ENCODE results near the gene SIGLECL1. TPM values are rescaled to one million over a fixed set of nuclear protein-coding genes. Genes with fewer than 3 reads are reported as not detected.
"Not testable (repeated sequence)": the region's sequence is repeated elsewhere in the genome, so short reads cannot be mapped to it uniquely, and the experiment has no call there.

The SIGLECL1 gene
- total RNA-seq, 1 donor from 2014 or later = not detected

DNA sequence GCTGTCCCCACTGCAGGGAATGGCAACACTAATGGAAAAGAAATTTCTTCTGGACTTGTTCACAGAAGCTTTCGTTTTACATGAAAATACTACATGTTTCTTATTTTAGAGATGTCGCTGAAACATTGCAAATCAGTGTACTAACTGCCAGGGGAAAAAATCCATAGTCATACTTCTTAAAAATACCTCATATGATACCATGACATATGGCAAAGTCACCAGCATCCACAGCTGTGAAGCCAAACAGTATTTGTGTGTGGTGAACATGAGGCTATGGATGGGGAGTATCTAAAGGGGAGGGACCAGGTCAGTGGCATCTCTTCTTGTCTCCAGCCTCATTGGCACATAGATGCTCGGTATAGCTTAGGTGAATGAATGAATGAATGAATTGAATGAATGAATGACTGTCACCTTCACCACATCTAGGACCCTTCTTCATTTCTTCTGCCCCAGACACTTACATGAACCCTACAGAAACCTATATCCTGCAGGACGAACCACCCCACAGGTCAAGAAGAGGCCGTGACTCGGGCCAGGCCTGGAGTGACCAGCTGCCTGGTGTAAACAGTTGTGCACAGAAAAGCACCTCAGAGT, 40.6 kb upstream of the SIGLECL1 start:
- H3K36me3 Mint-ChIP-seq = no peaks in the 10 kb centered on the region
- H3K9me3 Mint-ChIP-seq = peaks cover under 1% of the 10 kb centered on the region
- no peak overlapping the region for H3K27ac Mint-ChIP-seq
- peaks cover 7% of the 10 kb centered on the region for H3K27me3 Mint-ChIP-seq (ENCODE audit: low read depth)
- H3K4me3 Mint-ChIP-seq = no peak overlapping the region
- TF ChIP-seq, protein P1, sequence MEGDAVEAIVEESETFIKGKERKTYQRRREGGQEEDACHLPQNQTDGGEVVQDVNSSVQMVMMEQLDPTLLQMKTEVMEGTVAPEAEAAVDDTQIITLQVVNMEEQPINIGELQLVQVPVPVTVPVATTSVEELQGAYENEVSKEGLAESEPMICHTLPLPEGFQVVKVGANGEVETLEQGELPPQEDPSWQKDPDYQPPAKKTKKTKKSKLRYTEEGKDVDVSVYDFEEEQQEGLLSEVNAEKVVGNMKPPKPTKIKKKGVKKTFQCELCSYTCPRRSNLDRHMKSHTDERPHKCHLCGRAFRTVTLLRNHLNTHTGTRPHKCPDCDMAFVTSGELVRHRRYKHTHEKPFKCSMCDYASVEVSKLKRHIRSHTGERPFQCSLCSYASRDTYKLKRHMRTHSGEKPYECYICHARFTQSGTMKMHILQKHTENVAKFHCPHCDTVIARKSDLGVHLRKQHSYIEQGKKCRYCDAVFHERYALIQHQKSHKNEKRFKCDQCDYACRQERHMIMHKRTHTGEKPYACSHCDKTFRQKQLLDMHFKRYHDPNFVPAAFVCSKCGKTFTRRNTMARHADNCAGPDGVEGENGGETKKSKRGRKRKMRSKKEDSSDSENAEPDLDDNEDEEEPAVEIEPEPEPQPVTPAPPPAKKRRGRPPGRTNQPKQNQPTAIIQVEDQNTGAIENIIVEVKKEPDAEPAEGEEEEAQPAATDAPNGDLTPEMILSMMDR (IDR thresholded peaks at IDR 0.05; ENCODE audit: unreplicated experiment) = no peak
- no peak for DNase-seq (ENCODE audit: low spot score in 2 of 2, unreplicated experiment in 2 of 2)
- no peaks in the 10 kb centered on the region for H3K4me1 Mint-ChIP-seq

DNA sequence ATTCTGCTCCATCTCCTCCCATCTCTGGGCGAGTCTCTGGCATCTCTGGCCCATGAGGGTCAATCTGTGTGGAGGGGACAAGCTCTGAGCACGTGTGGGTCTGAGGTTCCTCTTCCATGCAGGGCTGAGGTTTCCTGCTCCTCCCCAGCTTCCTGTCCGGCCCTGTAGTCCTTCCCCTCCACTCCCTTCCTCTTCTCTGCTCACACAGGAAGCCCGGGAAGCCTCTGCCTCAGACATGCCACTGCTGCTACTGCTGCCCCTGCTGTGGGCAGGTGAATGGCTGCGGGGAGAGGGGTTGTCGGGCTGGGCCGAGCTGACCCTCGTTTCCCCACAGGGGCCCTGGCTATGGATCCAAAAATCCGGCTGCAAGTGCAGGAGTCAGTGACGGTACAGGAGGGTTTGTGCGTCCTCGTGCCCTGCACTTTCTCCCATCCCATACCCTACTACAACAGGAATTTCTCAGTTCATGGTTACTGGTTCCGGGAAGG, 40.0 kb upstream of the SIGLECL1 start:
- not testable (repeated sequence) for H3K27me3 Mint-ChIP-seq (ENCODE audit: low read depth)

DNA sequence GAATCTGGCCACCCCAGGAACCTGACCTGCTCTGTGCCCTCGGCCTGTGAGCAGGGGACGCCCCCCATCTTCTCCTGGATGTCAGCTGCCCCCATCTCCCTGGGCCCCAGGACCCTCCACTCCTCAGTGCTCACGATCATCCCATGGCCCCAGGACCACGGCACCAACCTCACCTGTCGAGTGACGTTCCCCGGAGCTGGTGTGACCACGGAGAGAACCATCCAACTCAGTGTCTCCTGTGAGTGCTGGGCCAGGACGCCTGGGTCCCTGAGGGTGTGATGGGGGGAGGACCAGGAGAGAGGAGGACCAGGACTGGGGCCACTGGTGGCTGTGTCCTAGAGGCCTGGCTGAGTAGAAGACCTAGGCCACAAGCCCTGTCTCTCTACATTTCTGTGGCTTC, 39.0 kb upstream of the SIGLECL1 start:
- Mint-ChIP-seq H3K36me3 (no peaks in the 10 kb centered on the region), H3K27ac (no peak overlapping the region), H3K4me1 (no peaks in the 10 kb centered on the region), H3K4me3 (no peak overlapping the region), H3K9me3 (peaks cover 12% of the 10 kb centered on the region), H3K27me3 (ENCODE audit: low read depth) (peaks cover 6% of the 10 kb centered on the region)
- TF ChIP-seq, protein P1 (IDR thresholded peaks at IDR 0.05; ENCODE audit: unreplicated experiment) = no peak
- no peak for DNase-seq (ENCODE audit: low spot score in 2 of 2, unreplicated experiment in 2 of 2)

More for the DNA sequence above, 40.0 kb upstream of the SIGLECL1 start:
- not testable (repeated sequence) for H3K4me3 Mint-ChIP-seq; DNase-seq (ENCODE audit: low spot score in 2 of 2, unreplicated experiment in 2 of 2); H3K9me3 Mint-ChIP-seq; H3K36me3 Mint-ChIP-seq; H3K4me1 Mint-ChIP-seq; H3K27ac Mint-ChIP-seq

DNA sequence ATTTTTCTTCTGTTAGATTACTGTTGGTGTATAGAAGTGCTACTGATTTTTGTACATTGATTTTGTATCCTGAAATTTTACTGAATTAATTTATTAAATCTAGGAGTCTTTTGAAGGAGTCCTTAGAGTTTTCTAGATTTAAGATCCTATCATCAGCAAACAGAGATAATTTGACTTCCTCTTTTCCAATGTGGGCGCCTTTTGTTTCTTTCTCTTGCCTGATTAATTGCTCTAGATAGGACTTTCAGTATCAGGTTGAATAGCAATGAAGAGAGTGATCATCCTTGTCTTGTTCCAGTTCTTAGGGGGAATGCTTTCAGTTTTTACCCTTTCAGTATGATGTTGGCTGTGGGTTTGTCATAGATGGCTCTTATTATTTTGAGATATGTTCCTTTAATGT, 31.6 kb upstream of the SIGLECL1 start:
- Mint-ChIP-seq H3K36me3 (no peaks in the 10 kb centered on the region), H3K4me1 (no peaks in the 10 kb centered on the region), H3K27ac (no peak overlapping the region), H3K27me3 (ENCODE audit: low read depth) (peaks cover 12% of the 10 kb centered on the region), H3K9me3 (peaks cover 21% of the 10 kb centered on the region), H3K4me3 (no peak overlapping the region)
- TF ChIP-seq, protein P1 (IDR thresholded peaks at IDR 0.05; ENCODE audit: unreplicated experiment) = no peak
- DNase-seq (ENCODE audit: low spot score in 2 of 2, unreplicated experiment in 2 of 2) = no peak

DNA sequence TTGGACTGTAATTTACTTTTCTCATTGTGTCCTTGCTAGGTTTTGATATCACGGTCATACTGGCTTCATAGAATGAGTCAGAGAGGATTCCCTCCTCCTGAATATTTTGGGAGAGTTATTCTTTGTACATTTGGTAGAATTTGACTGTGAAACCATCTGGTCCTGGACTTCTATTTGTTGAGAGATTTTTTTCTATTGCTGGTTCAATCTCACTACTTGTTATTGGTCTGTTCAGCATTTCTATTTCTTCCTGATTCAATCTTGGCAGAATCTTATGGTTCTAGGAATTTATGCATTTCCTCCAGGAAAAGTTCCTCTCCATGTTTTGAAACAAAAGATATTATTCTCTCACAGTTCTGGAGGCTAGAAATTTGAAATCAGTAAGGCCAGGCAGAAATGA, 30.9 kb upstream of the SIGLECL1 start:
- Mint-ChIP-seq H3K9me3 (peaks cover 21% of the 10 kb centered on the region), H3K27me3 (ENCODE audit: low read depth) (peaks cover 12% of the 10 kb centered on the region), H3K4me3 (no peak overlapping the region), H3K36me3 (no peaks in the 10 kb centered on the region), H3K4me1 (no peaks in the 10 kb centered on the region), H3K27ac (no peak overlapping the region)
- TF ChIP-seq, protein P1 (IDR thresholded peaks at IDR 0.05; ENCODE audit: unreplicated experiment) = no peak
- DNase-seq (ENCODE audit: low spot score in 2 of 2, unreplicated experiment in 2 of 2) = no peak

DNA sequence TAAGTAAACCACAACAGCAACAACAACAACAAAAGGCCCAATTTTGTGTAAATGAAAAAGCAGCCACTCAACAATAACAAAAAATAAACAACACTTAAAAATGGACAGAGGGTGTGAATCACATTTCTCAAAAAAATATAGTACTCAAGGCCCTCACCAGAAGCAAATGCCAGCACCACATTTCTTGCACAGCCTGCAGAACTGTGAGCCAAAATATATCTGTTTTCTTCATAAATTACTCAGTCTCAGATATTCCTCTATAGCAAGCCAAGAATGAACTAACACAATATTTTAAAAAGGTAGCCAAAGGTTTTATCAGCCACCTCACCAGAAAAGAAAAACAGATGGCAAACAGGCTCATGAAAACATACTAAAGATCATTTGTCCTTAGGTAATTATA, 29.9 kb upstream of the SIGLECL1 start:
- no peak for DNase-seq (ENCODE audit: low spot score in 2 of 2, unreplicated experiment in 2 of 2)
- TF ChIP-seq, protein P1 (IDR thresholded peaks at IDR 0.05; ENCODE audit: unreplicated experiment) = no peak
- no peak overlapping the region for H3K27ac Mint-ChIP-seq
- peaks cover 13% of the 10 kb centered on the region for H3K9me3 Mint-ChIP-seq
- no peak overlapping the region for H3K4me3 Mint-ChIP-seq
- no peaks in the 10 kb centered on the region for H3K4me1 Mint-ChIP-seq
- no peaks in the 10 kb centered on the region for H3K36me3 Mint-ChIP-seq
- H3K27me3 Mint-ChIP-seq (ENCODE audit: low read depth) = peaks cover 12% of the 10 kb centered on the region

All from mesothelial cell of epicardium (in vitro differentiated cells).